AG04450 (cell line): ENCODE results near the gene POLR1F. TPM values are rescaled to one million over a fixed set of nuclear protein-coding genes. Genes with fewer than 3 reads are reported as not detected.

Experiments
- CTCF ChIA-PET: fragments of 300-600, 350-600 bp; formaldehyde crosslinking; extraction: SDS; loops from one replicate; lab custom pipeline; 2022; ENCODE audit warnings: antibody characterized with exemption, inconsistent platforms; lab: Charles Lee
- POLR2A ChIA-PET: fragments of 350-600 bp; formaldehyde crosslinking; extraction: SDS; loops from one replicate; lab custom pipeline; 2021; ENCODE audit warnings: antibody characterized with exemption, inconsistent platforms; lab: Yijun Ruan, JAX
- DNase-seq: peaks from one replicate; pipeline ENCODE4 v3.0.0-alpha.2; 2011; ENCODE audit warnings: low read depth, low spot score
- H3K27ac ChIP-seq: one replicate; pipeline ENCODE4 v1.5.1; 2012; ENCODE audit warnings: low read depth, low read length, control low read depth
- H3K27me3 ChIP-seq: one replicate; pipeline ENCODE4 v1.6.0; 2012; ENCODE audit warnings: low read length; ENCODE audit not compliant: control insufficient read depth, insufficient read depth
- H3K4me3 ChIP-seq: 2 replicates; pipeline ENCODE4 v1.5.1; 2011; ENCODE audit warnings: mild to moderate bottlenecking, low read depth, low read length, control low read depth
- H3K9me3 ChIP-seq: 2 replicates; pipeline ENCODE4 v1.5.1; 2012; ENCODE audit warnings: low read length; ENCODE audit not compliant: control insufficient read depth, insufficient read depth
- CTCF ChIP-seq: IDR thresholded peaks from 2 replicates; pipeline ENCODE4 v1.5.1; 2011; ENCODE audit warnings: low read depth, low read length, control low read depth, inconsistent platforms
- polyA plus RNA-seq: library from polyadenylated mRNA; depleted of rRNA; stranded (reverse); fragments of >200 nt; gene quantifications from 2 replicates; pipeline ENCODE4 v1.2.3, GENCODE V29; 2011

POLR1F gene
- polyA plus RNA-seq, 1 experiment: 23.6 TPM

GRCh38 chr7:19713676-19714075, 4.8 kb upstream of the POLR1F start:
- no peak overlapping the region for H3K4me3 ChIP-seq
- no peaks in the 10 kb centered on the region for H3K27me3 ChIP-seq
- peak; percentile 6 for DNase-seq
- H3K27ac ChIP-seq: no peak overlapping the region
- POLR2A ChIA-PET: interaction anchor here (1.5 kb wide), 1 partner anchor 884 kb away, joined by 3 read pairs; no protein-coding TSS in a partner anchor
- no peaks in the 10 kb centered on the region; the same call in 1 of the 2 replicates for H3K9me3 ChIP-seq
- CTCF ChIA-PET: interaction anchor here (0.6 to 9.5 kb wide), 34 partner anchors 10 to 1549 kb away, joined by 3 to 399 read pairs (median 5); partner anchors contain the start of gene ITGB8
- peak; percentile 66 for TF ChIP-seq CTCF

DNA sequence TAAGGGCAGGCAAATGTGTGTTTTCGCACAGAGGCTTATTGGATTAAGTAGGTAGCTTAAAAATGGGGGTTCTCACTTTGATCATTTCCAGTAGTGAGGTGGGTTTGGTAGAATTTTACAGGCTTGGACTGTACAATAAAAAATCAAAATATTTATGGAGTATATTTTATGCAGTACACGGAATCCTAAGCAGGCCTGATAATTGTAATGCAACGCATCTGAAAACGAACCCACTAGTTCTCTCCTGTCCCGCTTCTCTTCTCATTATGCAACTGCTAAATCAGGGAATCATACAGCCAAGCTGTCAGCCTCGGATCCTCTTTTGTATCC, 377 bp upstream of the POLR1F start:
- CTCF ChIA-PET: interaction anchor here (0.5 to 9.5 kb wide), 37 partner anchors 9 to 1759 kb away, joined by 3 to 399 read pairs (median 4); no protein-coding TSS in a partner anchor
- Histone ChIP-seq H3K4me3 (no peak overlapping the region), H3K9me3 (no peaks in the 10 kb centered on the region; the same call in 1 of the 2 replicates), H3K27me3 (no peaks in the 10 kb centered on the region), H3K27ac (no peak overlapping the region)
- no peak for TF ChIP-seq CTCF
- no peak for DNase-seq
- POLR2A ChIA-PET: interaction anchor here (0.5 to 0.6 kb wide), 3 partner anchors 13 to 1718 kb away, joined by 3 to 4 read pairs (median 3); no protein-coding TSS in a partner anchor

GRCh38 chr7:19707240-19707639, 1.6 kb downstream of the POLR1F start:
- H3K9me3 ChIP-seq: no peaks in the 10 kb centered on the region; the same call in 1 of the 2 replicates
- H3K27ac ChIP-seq: no peak overlapping the region
- peak overlapping the region; percentile 98 for H3K4me3 ChIP-seq
- no peaks in the 10 kb centered on the region for H3K27me3 ChIP-seq
- ChIA-PET POLR2A (no interaction called here), CTCF (interaction anchor here (0.6 kb wide), 1 partner anchor 891 kb away, joined by 3 read pairs; no protein-coding TSS in a partner anchor)
- TF ChIP-seq CTCF: no peak
- DNase-seq: no peak

- ChIA-PET POLR2A (no interaction called here), CTCF (interaction anchor here (0.5 kb wide), 1 partner anchor 892 kb away, joined by 3 read pairs; no protein-coding TSS in a partner anchor)
- no peak for DNase-seq
- TF ChIP-seq CTCF: no peak
- Histone ChIP-seq H3K27me3 (no peaks in the 10 kb centered on the region), H3K4me3 (no peak overlapping the region), H3K27ac (no peak overlapping the region), H3K9me3 (no peaks in the 10 kb centered on the region; the same call in 1 of the 2 replicates)
Observed at GRCh38 chr7:19705663-19706062, 3.2 kb downstream of the POLR1F start.

DNA sequence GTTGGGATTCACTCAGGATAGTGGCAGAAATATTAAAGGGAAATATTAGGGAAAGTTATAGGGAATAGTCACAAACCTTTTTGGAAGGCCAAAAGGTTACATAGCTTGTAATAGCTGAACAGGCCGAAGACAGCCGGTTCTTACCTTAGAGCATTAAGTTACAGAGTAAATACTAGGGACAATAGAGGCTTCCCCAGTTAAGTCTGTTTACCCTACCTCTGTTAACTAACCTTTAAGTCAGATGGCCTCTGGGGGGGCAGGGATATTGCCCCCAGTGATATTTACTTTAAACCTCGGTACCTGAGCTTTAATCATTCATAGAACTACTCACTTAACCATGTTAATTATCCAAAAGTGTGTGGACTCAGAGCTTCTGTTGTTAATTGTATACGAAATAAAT, 7.4 kb downstream of the POLR1F start:
- DNase-seq: no peak
- CTCF ChIA-PET: interaction anchor here (3.3 to 3.8 kb wide), 2 partner anchors 9 to 13 kb away, joined by 29 to 35 read pairs; partner anchors contain the start of gene POLR1F
- no peak overlapping the region for H3K4me3 ChIP-seq
- H3K27me3 ChIP-seq: no peaks in the 10 kb centered on the region
- no peak overlapping the region for H3K27ac ChIP-seq
- POLR2A ChIA-PET: no interaction called here
- H3K9me3 ChIP-seq: no peaks in the 10 kb centered on the region
- TF ChIP-seq CTCF: no peak
